GM12891 (cell line): ENCODE measurements around the gene NDUFB4.

Source experiments
- POLR2A ChIP-seq: IDR thresholded peaks from 2 replicates; pipeline ENCODE4 v1.6.1; 2011; ENCODE audit warnings: low read depth, low read length, control low read depth
- POLR2AphosphoS5 ChIP-seq: IDR thresholded peaks from 2 replicates; pipeline ENCODE4 v1.6.1; 2011; ENCODE audit warnings: low read depth, low read length, control low read depth

DNA sequence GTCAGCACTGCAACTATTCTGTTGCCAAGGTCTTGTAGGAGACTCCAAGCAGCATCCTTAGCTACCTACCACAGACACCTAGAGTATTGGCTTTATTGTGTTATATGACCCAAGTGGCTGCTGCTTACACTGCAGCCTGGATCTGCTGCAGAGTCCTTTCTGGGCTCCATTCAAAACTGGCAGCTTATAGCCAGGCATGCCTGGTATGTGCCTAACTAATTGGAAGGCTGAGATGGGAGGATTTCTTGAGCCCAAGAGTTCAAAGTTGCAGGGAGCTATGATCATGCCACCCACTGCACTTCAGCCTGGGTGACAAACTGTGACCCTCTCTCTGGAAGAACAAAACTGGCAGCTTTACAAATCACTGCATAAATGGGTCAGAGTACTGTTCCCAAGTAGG is 8.6 kb downstream of the NDUFB4 start:
- TF ChIP-seq POLR2A (no peak), POLR2AphosphoS5 (no peak)
